ENCODE data around the gene NGRN.

DNA sequence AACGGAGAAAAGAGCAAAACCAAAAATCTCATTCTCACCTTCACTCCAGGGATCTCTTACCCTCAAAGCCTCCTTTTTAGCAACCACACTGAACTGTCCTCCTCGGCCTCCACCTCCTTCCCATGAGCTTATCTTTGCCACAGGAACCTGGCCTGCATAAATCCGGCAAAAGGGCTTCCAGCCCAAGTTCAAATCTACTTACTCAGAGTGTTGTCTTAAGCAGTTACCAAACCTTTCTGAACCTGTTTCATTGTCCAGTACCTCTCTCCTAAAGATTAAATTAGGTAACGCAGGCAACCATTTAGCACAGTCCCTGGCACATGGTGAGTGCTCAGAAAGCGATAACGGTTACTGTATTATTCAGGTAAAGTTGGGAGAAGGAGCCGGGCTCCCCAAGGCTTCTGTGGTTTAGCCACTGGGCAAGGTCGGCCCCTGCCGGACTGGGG lies 32.5 kb upstream of the NGRN start:
- TF ChIP-seq CTCF (conservative IDR thresholded peaks at IDR 0.05 in 1 of 2, IDR thresholded peaks at IDR 0.05 in 1 of 2; ENCODE audit: low read depth in 1 of 2, low read length in 2 of 2) (peak; percentile 47 to 53), EZH2 (IDR thresholded peaks at IDR 0.05; ENCODE audit: low read length, missing control alignments) (no peak)

All from fibroblast of lung (primary cell).